NCI-H446 treated with DMSO at 0.1 percent for 48 hours (cell line): Measurements from ENCODE around the gene HOXA4.

ENCODE experiments used
- DNase-seq: peaks from one replicate; lab custom pipeline; 2025; lab: John Stamatoyannopoulos, UW

HOXA4 gene

GRCh38 chr7:27105301-27106031 lies 25.1 kb downstream of the HOXA4 start:
- no peak for DNase-seq

- no peak for DNase-seq
These were observed 26.1 kb downstream of the HOXA4 start for GRCh38 chr7:27104341-27105058.

GRCh38 chr7:27103489-27104226 lies 26.9 kb downstream of the HOXA4 start:
- DNase-seq = no peak

GRCh38 chr7:27102581-27103442 lies 27.7 kb downstream of the HOXA4 start, which contains the start of gene HOXA2:
Gene HOXA2, minus strand, starts transcription at chr7:27102683. Its CDS starts 183 bp downstream, at chr7:27102500.
- DNase-seq = no peak

- DNase-seq = no peak
These were observed 28.5 kb downstream of the HOXA4 start for GRCh38 chr7:27101957-27102580.

GRCh38 chr7:27101171-27101956 lies 29.2 kb downstream of the HOXA4 start:
- no peak for DNase-seq

- DNase-seq = no peak
These were observed 29.8 kb downstream of the HOXA4 start for GRCh38 chr7:27100694-27101170.

- no peak for DNase-seq
These were observed 30.8 kb downstream of the HOXA4 start for GRCh38 chr7:27099453-27100370.

- no peak for DNase-seq
These were observed 31.7 kb downstream of the HOXA4 start for GRCh38 chr7:27098578-27099451.

- no peak for DNase-seq
These were observed 32.6 kb downstream of the HOXA4 start for GRCh38 chr7:27097686-27098577.

GRCh38 chr7:27096768-27097514 lies 33.6 kb downstream of the HOXA4 start:
- no peak for DNase-seq

GRCh38 chr7:27095897-27096767 lies 34.4 kb downstream of the HOXA4 start, which contains the start of gene HOXA1:
Gene HOXA1, minus strand, starts transcription at chr7:27096000. Its CDS starts 88 bp downstream, at chr7:27095912.
- DNase-seq = peak; percentile 84

- DNase-seq = no peak
These were observed 35.3 kb downstream of the HOXA4 start for GRCh38 chr7:27095050-27095896.

- DNase-seq = no peak
These were observed 36.1 kb downstream of the HOXA4 start for GRCh38 chr7:27094304-27095049.
